K562 (cell line): ENCODE results near the gene ZSCAN21. TPM values are rescaled to one million over a fixed set of nuclear protein-coding genes. Genes with fewer than 3 reads are reported as not detected.

Source experiments
- ARID4B ChIP-seq: sonication (generic); formaldehyde crosslinking; IDR thresholded peaks from 2 replicates; pipeline ENCODE4 v1.8.0; 2022; ENCODE audit warnings: mild to moderate bottlenecking, missing genetic modification reagents
- E2F8 ChIP-seq: fragments of 450-650 bp; IDR thresholded peaks from 2 replicates; pipeline ENCODE4 v1.7.1; 2018; ENCODE audit warnings: mild to moderate bottlenecking, low read depth; ENCODE audit not compliant: partially characterized antibody
- E4F1 ChIP-seq: fragments of 250-450 bp; sonication (Bioruptor Pico); IDR thresholded peaks from 2 replicates; pipeline ENCODE4 v1.5.0; 2021; ENCODE audit warnings: mild to moderate bottlenecking, borderline replicate concordance
- EHMT2 ChIP-seq: fragments of 450-650 bp; IDR thresholded peaks from 2 replicates; pipeline ENCODE4 v1.6.1; 2018; ENCODE audit warnings: antibody characterized with exemption
- GABPB1 ChIP-seq: sonication (generic); formaldehyde crosslinking; IDR thresholded peaks from 2 replicates; pipeline ENCODE4 v1.8.0; 2022; ENCODE audit warnings: mild to moderate bottlenecking, missing genetic modification reagents
- GTF2E2 ChIP-seq: fragments of 200-800 bp; sonication (Bioruptor generic); IDR thresholded peaks from 2 replicates; pipeline ENCODE4 v1.6.1; 2016; ENCODE audit warnings: missing genetic modification characterization, missing compliant biosample characterization
- ILF3 ChIP-seq: fragments of 450-650 bp; IDR thresholded peaks from 2 replicates; pipeline ENCODE4 v1.6.1; 2018; ENCODE audit warnings: antibody characterized with exemption, mild to moderate bottlenecking, moderate library complexity, borderline replicate concordance
- MECOM ChIP-seq: fragments of 250-450 bp; sonication (Bioruptor Pico); IDR thresholded peaks from 2 replicates; pipeline ENCODE4 v1.8.0; 2022; ENCODE audit warnings: inconsistent platforms
- MYC ChIP-seq, 2 experiments: fragments of 250-450 bp in 1 of 2; sonication (Bioruptor Pico) in 1 of 2; IDR thresholded peaks; 2 replicates each; pipeline versions ENCODE4 v1.5.1 to v1.6.1; 2012 to 2021; ENCODE audit warnings: low read depth in 2 of 2, borderline replicate concordance in 1 of 2, improper control_type of control experiment in 1 of 2, low read length in 1 of 2, mild to moderate bottlenecking in 1 of 2, moderate library complexity in 1 of 2
- OTX1 ChIP-seq: fragments of 450-650 bp; formaldehyde crosslinking; IDR thresholded peaks from 2 replicates; pipeline ENCODE4 v1.4.0; 2022; ENCODE audit warnings: mild to moderate bottlenecking
- PHF21A ChIP-seq: fragments of 450-650 bp; IDR thresholded peaks from 2 replicates; pipeline ENCODE4 v1.6.1; 2017; ENCODE audit warnings: low read depth, borderline replicate concordance
- POLR2A ChIP-seq: fragments of 450-650 bp; conservative IDR thresholded peaks from 2 replicates; pipeline ENCODE4 v1.6.1; 2016
- PTBP1 ChIP-seq: fragments of 200-400 bp; formaldehyde crosslinking; IDR thresholded peaks from 2 replicates; pipeline ENCODE4 v1.6.1; 2017; ENCODE audit warnings: low read depth, low read length
- ZBED1 ChIP-seq: IDR thresholded peaks from 2 replicates; pipeline ENCODE4 v1.6.1; 2014
- ZC3H11A ChIP-seq: IDR thresholded peaks from 2 replicates; pipeline ENCODE4 v1.6.1; 2012; ENCODE audit warnings: low read depth, low read length, improper control_type of control experiment
- ZNF655 ChIP-seq: fragments of 250-450 bp; sonication (Bioruptor Pico); IDR thresholded peaks from 2 replicates; pipeline ENCODE4 v1.5.0; 2021
- polyA plus RNA-seq, 8 experiments: library from polyadenylated mRNA; depleted of rRNA in 4 of 8; stranded (reverse) in 5 of 8; unstranded in 3 of 8; fragments of >200 nt; fragmentation: Nextera tagmentation in 2 of 8; fragmentation: Illumina TruSeq in 1 of 8; extraction: Ambion mirVana in 2 of 8; extraction: Trizol in 1 of 8; gene quantifications; 2 replicates each; pipeline versions ENCODE4 v1.2.1 to v1.2.3, GENCODE V29; 2011 to 2014; ENCODE audit warnings: inconsistent platforms in 1 of 8, missing spikeins in 1 of 8
- total RNA-seq, 7 experiments: library from RNA; depleted of rRNA in 6 of 7; stranded (reverse); fragments of >200 nt in 6 of 7; fragmentation: Illumina TruSeq in 2 of 7; extraction: Trizol in 2 of 7; gene quantifications; 2 replicates each; pipeline versions ENCODE4 v1.2.1 to v1.2.3, GENCODE V29; 2011 to 2021; ENCODE audit warnings: low replicate concordance in 1 of 7

The ZSCAN21 gene
- total and polyA plus RNA-seq, 9 of the 15 experiments (the other 6 are each of a cell fraction or from before 2014, with no cell fraction given), result 5.9 to 15.5 (median 13.2) TPM

GRCh38 chr7:100088621-100089457 lies 39.3 kb downstream of the ZSCAN21 start, which contains the start of gene COPS6 (continued):
- no peak for TF ChIP-seq ZNF655 (CRISPR knock-in tag)
- TF ChIP-seq E2F8, result peak; percentile 62
- TF ChIP-seq GABPB1, result peak; percentile 88
- no peak for TF ChIP-seq PTBP1
- TF ChIP-seq ARID4B (CRISPR knock-in tag), result peak; percentile 95
- 0 out of 2 replicates have a peak, but pooled peaks have one; percentile 70 for TF ChIP-seq ZBED1
- no peak; the same call in 1 of the 2 replicates for TF ChIP-seq OTX1 (CRISPR knock-in tag)
- TF ChIP-seq POLR2A, result peak; percentile 93
- TF ChIP-seq GTF2E2 (tag), result peak; percentile 96
- peak; percentile 32; the same call in 1 of the 2 replicates for TF ChIP-seq ILF3
- no peak for TF ChIP-seq PHF21A
- peak; percentile 32; the same call in 1 of the 2 replicates for TF ChIP-seq ZC3H11A
- TF ChIP-seq E4F1 (CRISPR knock-in tag), result no peak
- peak; percentile 96 for TF ChIP-seq MYC (IDR thresholded peaks at IDR 0.05; ENCODE audit: low read depth, low read length)
- TF ChIP-seq MYC (CRISPR knock-in tag; IDR thresholded peaks at IDR 0.05; ENCODE audit: borderline replicate concordance, low read depth), result peak; percentile 64; the same call in 1 of the 2 replicates
- no peak for TF ChIP-seq EHMT2
- TF ChIP-seq MECOM (CRISPR knock-in tag), result peak; percentile 34; the same call in 1 of the 2 replicates
